ENCODE data around the gene PRORP. TPM values are rescaled to one million over a fixed set of nuclear protein-coding genes. Genes with fewer than 3 reads are reported as not detected.

Gene PRORP
- total and polyA plus RNA-seq, 2 of the 13 experiments (the other 11 are each of a cell fraction or from before 2014, with no cell fraction given) = 48.9 to 88.7 TPM

DNA sequence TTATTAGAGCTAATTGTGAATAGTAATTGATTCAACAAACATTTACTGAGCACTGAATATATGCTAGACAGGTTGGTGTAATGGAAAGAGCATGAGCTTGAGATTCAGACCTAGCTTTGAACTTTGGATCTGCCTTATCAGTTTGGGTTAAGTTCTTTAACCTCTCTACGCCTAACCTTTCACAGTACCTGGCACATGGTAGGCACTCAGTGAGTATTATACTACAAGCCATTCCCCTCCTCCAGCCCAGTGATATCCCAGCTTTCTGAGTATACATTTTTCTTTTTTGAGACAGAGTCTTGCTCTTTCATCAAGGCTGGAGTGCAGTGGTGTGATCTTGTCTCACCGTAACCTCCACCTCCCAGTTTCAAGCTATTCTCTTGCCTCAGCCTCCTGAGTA lies 44.3 kb upstream of the PRORP start (continued):
- TF ChIP-seq RAD21 (CRISPR knock-in tag; IDR thresholded peaks at IDR 0.05) (0 out of 2 replicates have a peak, but pooled peaks have one; percentile 18), ZNF615 (CRISPR knock-in tag; IDR thresholded peaks at IDR 0.05; ENCODE audit: borderline replicate concordance) (no peak), EED (CRISPR knock-in tag; IDR thresholded peaks at IDR 0.05) (no peak), ZNF335 (CRISPR knock-in tag; IDR thresholded peaks at IDR 0.05) (no peak), MIER2 (CRISPR knock-in tag; IDR thresholded peaks at IDR 0.05) (no peak), TSC22D2 (CRISPR knock-in tag; IDR thresholded peaks at IDR 0.05; ENCODE audit: borderline replicate concordance) (no peak), CCDC6 (CRISPR knock-in tag; IDR thresholded peaks at IDR 0.05) (no peak), ZNF781 (CRISPR knock-in tag; IDR thresholded peaks at IDR 0.05; ENCODE audit: borderline replicate concordance, not compliant biosample characterization) (no peak), SP140L (CRISPR knock-in tag; IDR thresholded peaks at IDR 0.05; ENCODE audit: borderline replicate concordance) (no peak), RNF2 (conservative IDR thresholded peaks at IDR 0.05; ENCODE audit: low read depth) (no peak), MYC (CRISPR knock-in tag; IDR thresholded peaks at IDR 0.05; ENCODE audit: borderline replicate concordance) (peak; percentile 43; the same call in 1 of the 2 replicates), RORA (CRISPR knock-in tag; IDR thresholded peaks at IDR 0.05) (no peak), POGZ (CRISPR knock-in tag; IDR thresholded peaks at IDR 0.05) (no peak), HNF4G (IDR thresholded peaks at IDR 0.05; ENCODE audit: borderline replicate concordance, low read depth, low read length) (peak; percentile 77; the same call in 1 of the 2 replicates), HNF4G (CRISPR knock-in tag; IDR thresholded peaks at IDR 0.05; ENCODE audit: borderline replicate concordance, low read depth) (no peak), EP300 (IDR thresholded peaks at IDR 0.05; ENCODE audit: low read depth in 2 of 2, low read length in 2 of 2) (peak in 1 of 2 experiments; percentile 47; a peak in 1 of 4 replicates), EP300 (CRISPR knock-in tag; IDR thresholded peaks at IDR 0.05; ENCODE audit: borderline replicate concordance) (no peak)
- TF ChIP-seq, protein P1, sequence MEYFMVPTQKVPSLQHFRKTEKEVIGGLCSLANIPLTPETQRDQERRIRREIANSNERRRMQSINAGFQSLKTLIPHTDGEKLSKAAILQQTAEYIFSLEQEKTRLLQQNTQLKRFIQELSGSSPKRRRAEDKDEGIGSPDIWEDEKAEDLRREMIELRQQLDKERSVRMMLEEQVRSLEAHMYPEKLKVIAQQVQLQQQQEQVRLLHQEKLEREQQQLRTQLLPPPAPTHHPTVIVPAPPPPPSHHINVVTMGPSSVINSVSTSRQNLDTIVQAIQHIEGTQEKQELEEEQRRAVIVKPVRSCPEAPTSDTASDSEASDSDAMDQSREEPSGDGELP (IDR thresholded peaks at IDR 0.05; ENCODE audit: borderline replicate concordance, low read depth) = no peak
- TF ChIP-seq, protein P2, sequence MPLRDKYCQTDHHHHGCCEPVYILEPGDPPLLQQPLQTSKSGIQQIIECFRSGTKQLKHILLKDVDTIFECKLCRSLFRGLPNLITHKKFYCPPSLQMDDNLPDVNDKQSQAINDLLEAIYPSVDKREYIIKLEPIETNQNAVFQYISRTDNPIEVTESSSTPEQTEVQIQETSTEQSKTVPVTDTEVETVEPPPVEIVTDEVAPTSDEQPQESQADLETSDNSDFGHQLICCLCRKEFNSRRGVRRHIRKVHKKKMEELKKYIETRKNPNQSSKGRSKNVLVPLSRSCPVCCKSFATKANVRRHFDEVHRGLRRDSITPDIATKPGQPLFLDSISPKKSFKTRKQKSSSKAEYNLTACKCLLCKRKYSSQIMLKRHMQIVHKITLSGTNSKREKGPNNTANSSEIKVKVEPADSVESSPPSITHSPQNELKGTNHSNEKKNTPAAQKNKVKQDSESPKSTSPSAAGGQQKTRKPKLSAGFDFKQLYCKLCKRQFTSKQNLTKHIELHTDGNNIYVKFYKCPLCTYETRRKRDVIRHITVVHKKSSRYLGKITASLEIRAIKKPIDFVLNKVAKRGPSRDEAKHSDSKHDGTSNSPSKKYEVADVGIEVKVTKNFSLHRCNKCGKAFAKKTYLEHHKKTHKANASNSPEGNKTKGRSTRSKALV (CRISPR knock-in tag; IDR thresholded peaks at IDR 0.05) = no peak
- TF ChIP-seq, protein P3, sequence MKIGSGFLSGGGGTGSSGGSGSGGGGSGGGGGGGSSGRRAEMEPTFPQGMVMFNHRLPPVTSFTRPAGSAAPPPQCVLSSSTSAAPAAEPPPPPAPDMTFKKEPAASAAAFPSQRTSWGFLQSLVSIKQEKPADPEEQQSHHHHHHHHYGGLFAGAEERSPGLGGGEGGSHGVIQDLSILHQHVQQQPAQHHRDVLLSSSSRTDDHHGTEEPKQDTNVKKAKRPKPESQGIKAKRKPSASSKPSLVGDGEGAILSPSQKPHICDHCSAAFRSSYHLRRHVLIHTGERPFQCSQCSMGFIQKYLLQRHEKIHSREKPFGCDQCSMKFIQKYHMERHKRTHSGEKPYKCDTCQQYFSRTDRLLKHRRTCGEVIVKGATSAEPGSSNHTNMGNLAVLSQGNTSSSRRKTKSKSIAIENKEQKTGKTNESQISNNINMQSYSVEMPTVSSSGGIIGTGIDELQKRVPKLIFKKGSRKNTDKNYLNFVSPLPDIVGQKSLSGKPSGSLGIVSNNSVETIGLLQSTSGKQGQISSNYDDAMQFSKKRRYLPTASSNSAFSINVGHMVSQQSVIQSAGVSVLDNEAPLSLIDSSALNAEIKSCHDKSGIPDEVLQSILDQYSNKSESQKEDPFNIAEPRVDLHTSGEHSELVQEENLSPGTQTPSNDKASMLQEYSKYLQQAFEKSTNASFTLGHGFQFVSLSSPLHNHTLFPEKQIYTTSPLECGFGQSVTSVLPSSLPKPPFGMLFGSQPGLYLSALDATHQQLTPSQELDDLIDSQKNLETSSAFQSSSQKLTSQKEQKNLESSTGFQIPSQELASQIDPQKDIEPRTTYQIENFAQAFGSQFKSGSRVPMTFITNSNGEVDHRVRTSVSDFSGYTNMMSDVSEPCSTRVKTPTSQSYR (CRISPR knock-in tag; IDR thresholded peaks at IDR 0.05; ENCODE audit: borderline replicate concordance) = peak; percentile 77
- TF ChIP-seq, protein P4, sequence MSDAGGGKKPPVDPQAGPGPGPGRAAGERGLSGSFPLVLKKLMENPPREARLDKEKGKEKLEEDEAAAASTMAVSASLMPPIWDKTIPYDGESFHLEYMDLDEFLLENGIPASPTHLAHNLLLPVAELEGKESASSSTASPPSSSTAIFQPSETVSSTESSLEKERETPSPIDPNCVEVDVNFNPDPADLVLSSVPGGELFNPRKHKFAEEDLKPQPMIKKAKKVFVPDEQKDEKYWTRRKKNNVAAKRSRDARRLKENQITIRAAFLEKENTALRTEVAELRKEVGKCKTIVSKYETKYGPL (CRISPR knock-in tag; IDR thresholded peaks at IDR 0.05) = no peak

Data from HepG2 (cell line).